Thyroid gland (tissue), 4 donors: Measurements from ENCODE around the gene PRPF6.

ENCODE experiments used
- CTCF ChIP-seq, 6 experiments: fragments of 200-600 bp in 3 of 6; fragments of 450-650 bp in 3 of 6; sonication (generic) in 3 of 6; IDR thresholded peaks; one replicate each; pipeline ENCODE4 v1.5.1; 2016 to 2019; ENCODE audit warnings: antibody characterized with exemption in 6 of 6, mild to moderate bottlenecking in 2 of 6, inconsistent platforms in 1 of 6, moderate library complexity in 1 of 6
- POLR2A ChIP-seq, 2 donors: fragments of 450-650 bp; IDR thresholded peaks; one replicate each; pipeline ENCODE4 v1.6.1; 2017; ENCODE audit warnings: antibody characterized with exemption in 2 of 2, mild to moderate bottlenecking in 2 of 2, moderate library complexity in 1 of 2

- no peak for TF ChIP-seq CTCF (IDR thresholded peaks at IDR 0.05)
- TF ChIP-seq POLR2A (IDR thresholded peaks at IDR 0.05) = no peak
Measured at GRCh38 chr20:63942250-63942951, 38.5 kb upstream of the PRPF6 start.
